IPS-20b (cell line): ENCODE data around the gene MSTN.

Experiments used
- H3K27ac ChIP-seq: one replicate; pipeline ENCODE4 v1.5.1; 2013; ENCODE audit warnings: low read length
- H3K27me3 ChIP-seq: 2 replicates; pipeline ENCODE4 v1.6.1; 2013; ENCODE audit warnings: mild to moderate bottlenecking, low read length, inconsistent platforms; ENCODE audit not compliant: insufficient read depth
- H3K36me3 ChIP-seq: 2 replicates; pipeline ENCODE4 v1.6.1; 2013; ENCODE audit warnings: low read depth, mild to moderate bottlenecking, inconsistent platforms, low read length, moderate library complexity; ENCODE audit not compliant: insufficient read depth
- H3K4me1 ChIP-seq: 2 replicates; pipeline ENCODE4 v1.6.1; 2013; ENCODE audit warnings: mild to moderate bottlenecking, control low read depth, inconsistent platforms, low read length, moderate library complexity; ENCODE audit not compliant: insufficient read depth
- H3K4me3 ChIP-seq: 2 replicates; pipeline ENCODE4 v1.5.1; 2013; ENCODE audit warnings: mild to moderate bottlenecking, low read length, inconsistent platforms
- H3K9ac ChIP-seq: 2 replicates; pipeline ENCODE4 v1.6.1; 2013; ENCODE audit warnings: low read depth, mild to moderate bottlenecking, inconsistent platforms, low read length, moderate library complexity
- H3K9me3 ChIP-seq: 2 replicates; pipeline ENCODE4 v1.6.1; 2013; ENCODE audit warnings: mild to moderate bottlenecking, low read depth, low read length, inconsistent platforms; ENCODE audit not compliant: insufficient read depth

Gene MSTN

DNA sequence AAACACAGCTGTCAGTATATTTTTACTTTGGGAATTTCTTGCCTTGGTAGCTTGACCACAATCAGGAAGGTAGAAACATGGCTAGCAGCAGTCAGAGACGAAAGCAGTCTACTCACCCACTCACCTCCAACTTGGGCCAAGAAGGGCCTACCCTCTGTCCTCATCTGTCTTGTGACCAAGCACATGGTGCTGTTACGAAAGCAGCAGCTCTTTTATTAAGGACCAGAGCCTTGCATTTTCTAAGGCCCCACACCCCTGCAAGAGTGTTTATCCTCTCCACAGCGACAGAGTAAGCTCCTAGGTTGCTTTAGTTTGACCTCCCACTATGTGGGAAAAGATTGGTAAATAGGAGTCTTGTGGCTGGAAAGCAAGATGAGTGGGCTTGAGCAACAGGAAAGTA, 31.3 kb upstream of the MSTN start:
- Histone ChIP-seq H3K27me3 (no peaks in the 10 kb centered on the region), H3K27ac (no peak overlapping the region), H3K36me3 (no peaks in the 10 kb centered on the region), H3K9me3 (no peaks in the 10 kb centered on the region), H3K4me1 (no peaks in the 10 kb centered on the region), H3K9ac (no peak overlapping the region), H3K4me3 (no peak overlapping the region)

DNA sequence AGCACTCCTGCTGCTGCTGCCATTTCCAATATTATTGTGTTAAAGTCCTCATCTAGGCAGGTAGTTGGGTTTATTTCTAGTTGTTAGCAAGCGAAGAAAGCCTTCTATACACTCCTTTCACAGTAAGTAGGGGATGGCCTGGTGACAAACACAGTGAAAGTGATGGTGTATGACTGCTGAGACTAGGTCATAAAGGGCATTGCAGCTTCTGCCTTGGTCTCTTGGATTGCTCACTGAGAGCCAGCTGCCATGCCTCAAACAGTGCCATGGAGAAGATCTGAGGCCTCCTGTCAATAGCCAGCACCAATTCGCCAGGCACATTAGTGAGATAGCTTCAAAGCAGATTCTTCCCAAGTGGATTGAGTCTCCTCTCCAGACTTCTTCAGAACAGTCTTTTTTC, 27.6 kb upstream of the MSTN start:
- Histone ChIP-seq H3K9me3 (no peaks in the 10 kb centered on the region), H3K27me3 (no peaks in the 10 kb centered on the region), H3K9ac (no peak overlapping the region), H3K27ac (no peak overlapping the region), H3K4me1 (no peaks in the 10 kb centered on the region), H3K36me3 (no peaks in the 10 kb centered on the region), H3K4me3 (no peak overlapping the region)

DNA sequence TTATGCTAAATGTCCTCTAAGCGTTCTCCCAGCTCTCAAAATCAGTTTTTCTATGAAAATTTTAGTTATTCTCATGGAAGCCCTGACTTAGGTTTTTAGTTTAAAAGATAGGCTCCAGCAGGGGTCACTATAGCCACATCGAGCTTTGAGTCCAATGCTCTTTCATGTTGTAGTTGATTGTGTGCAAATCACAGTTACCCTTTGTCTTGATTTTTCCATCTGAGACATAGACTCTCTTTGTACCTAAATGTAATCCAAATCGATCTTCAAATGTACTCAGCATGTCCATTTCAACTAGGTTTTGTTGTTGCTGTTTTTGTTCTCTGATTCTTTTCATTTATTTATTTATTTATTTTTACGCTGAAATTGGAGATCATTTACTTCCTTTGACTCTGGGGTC, 26.4 kb upstream of the MSTN start:
- no peak overlapping the region for H3K4me3 ChIP-seq
- no peaks in the 10 kb centered on the region for H3K27me3 ChIP-seq
- H3K4me1 ChIP-seq = no peaks in the 10 kb centered on the region
- H3K9me3 ChIP-seq = no peaks in the 10 kb centered on the region
- no peak overlapping the region for H3K27ac ChIP-seq
- H3K9ac ChIP-seq = no peak overlapping the region
- no peaks in the 10 kb centered on the region for H3K36me3 ChIP-seq

DNA sequence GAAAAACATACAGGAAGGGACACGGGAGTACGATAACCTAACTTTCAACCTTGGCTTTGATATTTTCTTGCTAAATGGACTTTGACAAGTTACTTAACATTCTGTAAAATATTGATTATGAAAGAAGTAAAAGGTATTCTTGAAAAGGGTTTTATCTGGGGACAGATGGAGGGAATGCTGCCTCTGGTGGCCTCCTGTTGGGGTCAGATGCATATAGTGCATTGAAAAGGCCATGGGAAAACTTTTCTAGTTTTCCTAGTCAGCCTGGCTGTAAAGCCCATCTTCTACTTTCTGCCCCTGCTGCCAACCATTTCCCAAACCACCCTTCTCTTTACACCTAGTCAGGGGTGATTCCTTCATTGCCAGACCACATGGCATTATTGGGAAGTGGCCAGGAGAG, 22.2 kb upstream of the MSTN start:
- Histone ChIP-seq H3K9ac (no peak overlapping the region), H3K27me3 (no peaks in the 10 kb centered on the region), H3K4me1 (no peaks in the 10 kb centered on the region), H3K36me3 (no peaks in the 10 kb centered on the region), H3K4me3 (no peak overlapping the region), H3K27ac (no peak overlapping the region), H3K9me3 (no peaks in the 10 kb centered on the region)

DNA sequence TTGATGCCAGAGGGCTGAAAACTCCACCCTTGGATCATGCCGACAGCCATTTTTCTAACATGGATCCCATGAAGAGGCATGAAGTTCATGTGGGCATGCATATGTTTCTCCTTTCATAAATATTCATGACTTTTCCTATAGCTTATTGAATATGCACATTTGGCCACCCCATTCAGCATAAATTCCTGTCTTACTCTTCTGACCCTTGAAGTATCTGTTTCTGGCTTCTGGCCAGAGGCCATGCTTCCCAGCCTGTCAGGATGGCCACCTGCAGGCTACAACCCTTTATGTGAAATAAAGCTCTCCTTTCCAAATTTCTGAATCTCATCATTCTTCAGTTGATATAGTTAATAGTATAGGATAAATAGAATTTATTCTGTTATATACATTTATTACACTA, 19.6 kb upstream of the MSTN start:
- Histone ChIP-seq H3K4me3 (no peak overlapping the region), H3K27me3 (no peaks in the 10 kb centered on the region), H3K9ac (no peak overlapping the region), H3K4me1 (no peaks in the 10 kb centered on the region), H3K36me3 (no peaks in the 10 kb centered on the region), H3K27ac (no peak overlapping the region), H3K9me3 (no peaks in the 10 kb centered on the region)

DNA sequence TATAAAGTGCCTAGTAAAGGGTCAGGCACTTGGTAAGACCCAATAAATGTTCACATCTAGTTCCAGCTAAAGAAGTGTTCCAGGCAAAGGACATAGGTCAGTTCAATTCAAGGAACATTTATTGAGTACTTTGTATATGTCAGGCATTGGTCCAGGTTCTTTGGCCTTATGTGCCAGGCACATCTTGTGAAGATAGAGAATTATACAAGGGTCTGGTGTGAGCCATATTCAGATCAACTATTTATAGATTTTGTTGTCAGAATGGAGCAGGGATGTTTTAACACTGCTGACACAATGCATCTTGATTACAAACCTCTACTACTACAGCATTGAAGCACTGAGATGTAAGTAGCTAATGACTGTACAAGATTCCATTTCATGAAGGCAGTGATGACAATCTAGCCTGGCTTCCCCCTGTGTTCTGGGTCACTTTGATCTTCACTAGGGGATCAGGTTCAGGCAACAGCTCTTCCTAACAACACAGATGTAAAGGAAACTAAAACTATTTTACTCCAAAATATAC, 18.1 kb upstream of the MSTN start:
- no peak overlapping the region for H3K27ac ChIP-seq
- H3K9ac ChIP-seq = no peak overlapping the region
- H3K27me3 ChIP-seq = no peaks in the 10 kb centered on the region

DNA sequence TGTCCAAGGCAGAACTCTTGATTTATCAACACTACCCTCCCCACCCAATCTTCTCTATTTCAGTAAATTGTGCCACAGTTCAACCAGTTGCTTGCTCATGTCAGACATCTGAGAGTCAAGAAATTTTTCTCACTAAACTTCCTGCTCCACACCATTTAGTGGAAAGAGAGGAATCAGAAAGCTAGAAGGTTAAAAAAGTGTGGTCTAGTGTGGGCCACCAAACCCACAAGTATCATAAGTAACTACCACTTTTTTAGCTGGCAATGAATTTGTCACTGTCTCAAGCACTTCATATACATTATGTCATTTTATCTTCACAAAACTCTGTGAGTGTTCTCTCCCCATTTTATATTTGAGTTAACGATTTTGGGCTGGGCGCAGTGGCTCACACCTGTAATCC, 16.6 kb upstream of the MSTN start:
- no peaks in the 10 kb centered on the region for H3K4me1 ChIP-seq
- H3K4me3 ChIP-seq = no peak overlapping the region
- no peak overlapping the region for H3K27ac ChIP-seq
- H3K36me3 ChIP-seq = no peaks in the 10 kb centered on the region
- H3K9me3 ChIP-seq = no peaks in the 10 kb centered on the region
- H3K9ac ChIP-seq = no peak overlapping the region
- no peaks in the 10 kb centered on the region for H3K27me3 ChIP-seq

More for the DNA sequence above, 18.1 kb upstream of the MSTN start:
- H3K36me3 ChIP-seq = no peaks in the 10 kb centered on the region
- H3K4me1 ChIP-seq = no peaks in the 10 kb centered on the region
- H3K4me3 ChIP-seq = no peak overlapping the region
- H3K9me3 ChIP-seq = no peaks in the 10 kb centered on the region

DNA sequence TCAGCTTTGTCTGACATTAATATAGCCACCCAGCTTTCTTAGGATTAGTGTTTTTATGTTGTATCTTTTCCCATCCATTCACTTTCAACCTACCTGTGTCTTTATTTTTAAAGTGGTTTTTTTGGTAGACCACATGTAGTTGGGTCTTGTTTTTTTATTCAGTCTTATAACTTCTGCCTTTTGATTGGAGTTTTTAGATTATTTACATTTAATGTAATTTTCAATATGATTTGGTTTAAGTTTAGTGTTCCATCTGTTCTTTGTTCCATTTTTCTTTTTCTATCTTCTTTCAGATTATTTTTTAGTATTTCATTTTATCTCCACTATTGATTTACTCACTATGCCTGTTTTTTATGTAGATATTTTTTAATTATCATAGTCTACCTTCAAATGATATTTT, 13.1 kb upstream of the MSTN start:
- no peaks in the 10 kb centered on the region for H3K9me3 ChIP-seq
- H3K4me3 ChIP-seq = no peak overlapping the region
- no peaks in the 10 kb centered on the region for H3K4me1 ChIP-seq
- H3K9ac ChIP-seq = no peak overlapping the region
- no peak overlapping the region for H3K27ac ChIP-seq
- H3K36me3 ChIP-seq = no peaks in the 10 kb centered on the region
- H3K27me3 ChIP-seq = no peaks in the 10 kb centered on the region

DNA sequence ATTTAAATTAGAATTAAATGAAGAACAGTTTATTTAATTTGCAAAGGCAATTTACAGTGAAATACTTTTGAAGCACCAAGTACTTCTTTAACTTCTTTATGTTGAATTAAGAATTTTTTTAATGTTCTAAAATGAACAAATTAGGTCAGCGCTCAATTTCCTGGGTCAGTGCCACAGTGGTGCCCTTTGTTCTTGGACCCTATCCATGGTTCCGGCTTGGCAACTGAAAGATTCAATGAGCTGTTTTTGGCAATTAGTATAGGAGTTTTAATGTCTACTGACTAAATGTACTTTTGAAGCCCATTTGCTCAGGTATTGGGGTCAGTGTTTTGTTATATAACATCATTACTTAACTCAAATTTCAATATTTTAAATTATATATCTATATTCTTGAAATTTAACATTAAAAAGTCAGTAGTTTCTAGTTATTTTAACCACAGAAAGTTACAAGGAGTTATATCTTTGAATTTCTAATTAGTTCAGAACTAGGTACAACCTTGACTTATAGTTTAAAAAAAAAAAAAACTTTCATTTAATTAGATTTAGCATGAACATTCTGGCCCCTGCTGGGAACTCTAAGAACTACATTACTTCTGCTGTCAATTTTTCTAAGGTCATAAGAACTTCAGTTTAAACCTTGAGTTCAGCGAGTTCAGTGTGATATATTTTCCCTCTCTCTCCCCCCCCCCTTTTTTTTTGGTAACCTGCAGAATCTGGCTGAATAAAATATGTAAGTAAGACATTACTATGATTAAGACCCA, 7.6 kb upstream of the MSTN start:
- Histone ChIP-seq H3K4me3 (no peak overlapping the region), H3K9me3 (no peaks in the 10 kb centered on the region), H3K27me3 (no peaks in the 10 kb centered on the region), H3K9ac (no peak overlapping the region), H3K4me1 (no peaks in the 10 kb centered on the region), H3K36me3 (no peaks in the 10 kb centered on the region), H3K27ac (no peak overlapping the region)

DNA sequence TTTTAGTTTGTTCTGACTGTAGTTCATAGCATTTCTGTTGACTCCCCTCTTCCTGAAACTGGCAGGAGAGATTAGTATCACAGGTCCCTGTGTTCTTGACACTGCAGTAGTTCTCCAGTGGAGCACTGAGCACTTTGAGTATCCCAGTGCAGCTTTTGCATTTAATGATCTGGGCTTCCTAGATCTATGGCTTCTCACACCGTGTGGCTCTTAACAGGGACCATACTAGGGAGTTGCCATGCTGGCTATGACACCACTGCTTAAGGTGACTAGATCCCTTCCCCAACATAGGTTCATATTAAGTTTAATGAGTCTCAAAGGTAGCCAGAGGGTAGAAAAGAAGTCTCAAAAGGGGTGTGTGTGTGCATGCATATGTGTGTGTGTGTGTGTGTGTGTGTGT, 6.2 kb upstream of the MSTN start:
- no peaks in the 10 kb centered on the region for H3K36me3 ChIP-seq
- no peak overlapping the region for H3K9ac ChIP-seq
- no peak overlapping the region for H3K4me3 ChIP-seq
- no peaks in the 10 kb centered on the region for H3K27me3 ChIP-seq
- H3K27ac ChIP-seq = no peak overlapping the region
- no peaks in the 10 kb centered on the region for H3K9me3 ChIP-seq
- H3K4me1 ChIP-seq = no peaks in the 10 kb centered on the region

DNA sequence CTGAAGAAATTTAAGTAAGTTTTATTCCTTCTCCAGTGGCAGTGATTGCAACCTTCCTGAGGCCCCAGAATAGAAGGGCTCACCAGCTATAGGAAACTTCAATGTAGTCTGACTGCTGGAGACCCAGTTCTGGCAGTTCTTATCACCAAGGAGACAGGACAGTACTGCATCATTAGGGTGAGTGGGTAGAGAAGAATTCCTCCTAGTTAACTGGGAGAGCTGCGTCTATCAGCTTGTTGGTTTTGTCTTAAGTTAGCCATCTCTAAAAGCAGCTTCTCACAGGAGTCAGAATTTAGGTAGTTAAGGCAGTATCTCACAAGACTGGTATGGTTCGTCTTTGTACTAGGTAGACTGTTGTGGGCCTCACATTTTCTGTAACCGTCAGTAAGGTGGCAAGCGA, 3.3 kb upstream of the MSTN start:
- no peaks in the 10 kb centered on the region for H3K36me3 ChIP-seq
- no peak overlapping the region for H3K27ac ChIP-seq
- H3K4me3 ChIP-seq = no peak overlapping the region
- H3K4me1 ChIP-seq = no peaks in the 10 kb centered on the region
- H3K9me3 ChIP-seq = no peaks in the 10 kb centered on the region
- H3K27me3 ChIP-seq = no peaks in the 10 kb centered on the region
- H3K9ac ChIP-seq = no peak overlapping the region

DNA sequence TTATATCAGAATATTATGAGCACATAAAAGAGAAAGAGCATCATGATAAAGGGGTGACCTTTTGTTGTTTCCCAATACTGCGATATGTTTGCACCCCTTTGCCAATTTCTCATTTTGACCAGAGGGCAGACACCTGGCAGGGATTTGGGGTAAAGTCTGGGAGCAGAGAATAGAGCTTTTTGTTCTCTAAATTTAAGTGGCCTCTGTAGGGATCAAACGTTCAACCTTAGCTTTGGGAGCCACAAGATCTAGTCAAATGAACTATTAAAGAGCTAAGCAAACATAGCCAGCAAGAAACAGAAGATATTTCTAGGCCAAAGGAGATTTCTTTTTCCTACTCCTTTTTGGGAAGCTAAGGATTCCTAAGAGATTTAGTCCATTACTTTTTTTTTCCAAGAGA, 1.1 kb upstream of the MSTN start:
- Histone ChIP-seq H3K27ac (no peak overlapping the region), H3K9me3 (no peaks in the 10 kb centered on the region), H3K36me3 (no peaks in the 10 kb centered on the region), H3K27me3 (no peaks in the 10 kb centered on the region), H3K4me3 (no peak overlapping the region), H3K4me1 (no peaks in the 10 kb centered on the region), H3K9ac (no peak overlapping the region)
